HT-29 (cell line): ENCODE measurements around the gene TBC1D2B. TPM values are rescaled to one million over a fixed set of nuclear protein-coding genes. Genes with fewer than 3 reads are reported as not detected.
"Not testable (repeated sequence)": the region's sequence is repeated elsewhere in the genome, so short reads cannot be mapped to it uniquely, and the experiment has no call there.

Experiments
- DNase-seq: peaks from one replicate; pipeline ENCODE4 v3.0.0-alpha.2; 2015; ENCODE audit warnings: low spot score
- total RNA-seq: library from RNA; depleted of rRNA; stranded (reverse); fragments of >200 nt; shearing (Covaris generic); gene quantifications from 2 replicates; pipeline ENCODE4 v1.2.3, GENCODE V29; 2014

The TBC1D2B gene
- total RNA-seq, 1 experiment from 2014 or later, result 20.4 TPM

DNA sequence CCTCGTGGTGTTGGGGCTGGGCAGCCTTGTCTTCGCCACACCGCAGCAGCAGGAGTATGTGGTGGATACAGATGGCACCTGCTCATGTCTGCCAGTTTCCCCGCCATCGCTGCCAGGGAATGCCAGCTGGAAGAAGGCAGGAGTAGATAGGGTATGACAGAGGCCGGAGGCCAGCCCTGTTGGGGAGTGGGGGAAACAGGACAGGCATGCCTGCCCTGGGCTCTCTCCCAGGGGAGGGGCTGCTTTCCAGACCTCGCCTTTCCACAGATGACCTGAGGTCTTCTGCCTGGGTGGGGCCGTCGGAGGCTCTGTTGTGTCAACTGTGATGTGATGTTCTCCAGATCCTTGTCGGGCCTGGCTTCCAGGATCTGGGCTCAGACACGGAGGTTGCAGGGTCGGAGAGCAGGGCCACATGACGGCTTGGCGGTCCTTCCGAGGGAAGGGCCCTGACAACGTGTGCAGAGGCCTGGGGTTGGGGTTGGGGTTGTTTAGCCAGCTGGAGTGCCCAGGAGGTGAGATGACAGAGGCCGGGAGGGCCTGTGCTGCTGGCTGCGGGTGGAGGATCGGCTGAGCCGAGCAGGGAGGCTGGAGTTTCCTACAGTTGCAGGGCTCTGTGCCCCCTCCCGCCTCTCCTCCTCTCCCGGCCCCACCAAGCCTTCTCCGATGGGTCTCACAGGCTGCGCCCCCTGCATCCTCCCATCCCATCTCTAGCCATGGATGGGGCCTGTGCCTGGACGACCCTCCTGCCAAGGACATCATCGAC is 102.0 kb downstream of the TBC1D2B start:
- DNase-seq, result no peak

DNA sequence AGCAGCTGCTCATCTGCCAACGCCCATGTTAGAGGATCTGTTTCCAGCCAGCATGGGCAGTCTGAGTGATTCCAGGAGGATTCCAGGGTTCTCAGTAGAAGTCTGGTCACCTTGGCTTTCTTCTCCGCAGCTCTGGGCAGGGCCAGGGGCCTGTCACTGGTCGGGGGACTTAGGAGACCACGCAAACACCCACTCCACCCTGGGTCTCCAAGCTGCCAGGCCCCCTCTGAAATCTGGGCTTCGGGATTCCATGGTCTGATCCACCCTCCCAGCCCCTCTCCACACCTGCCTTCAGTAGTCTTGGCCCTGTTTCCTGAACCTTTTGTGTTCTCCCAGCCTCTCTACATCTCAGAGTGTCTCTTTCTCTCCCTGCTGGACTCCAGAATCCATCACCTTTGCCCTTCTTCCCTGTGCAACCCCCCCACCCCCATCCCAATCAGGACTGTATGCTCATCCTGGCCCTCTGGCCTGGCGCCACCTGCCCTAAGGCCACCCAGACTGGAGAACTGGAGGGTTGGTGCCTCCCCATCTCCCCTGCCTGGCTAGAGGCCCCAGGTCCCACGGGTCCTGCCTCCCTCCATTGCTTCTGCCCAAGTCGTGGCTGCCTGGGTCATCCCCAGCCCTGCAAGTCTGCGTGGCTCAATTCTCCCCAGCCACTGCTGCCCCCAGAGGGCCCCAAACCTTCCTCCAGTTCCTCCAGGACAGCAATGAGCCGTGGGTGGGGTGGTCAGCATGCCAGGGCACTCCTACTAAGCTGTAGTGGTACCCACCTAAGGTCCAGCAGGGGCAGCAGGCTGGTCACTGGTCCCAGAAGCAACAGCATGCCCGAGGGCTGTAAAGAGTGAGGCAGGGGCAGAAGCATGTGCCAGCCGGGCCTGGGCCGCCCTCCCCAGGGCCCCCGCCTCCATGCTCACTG is 102.8 kb downstream of the TBC1D2B start:
- no peak for DNase-seq

DNA sequence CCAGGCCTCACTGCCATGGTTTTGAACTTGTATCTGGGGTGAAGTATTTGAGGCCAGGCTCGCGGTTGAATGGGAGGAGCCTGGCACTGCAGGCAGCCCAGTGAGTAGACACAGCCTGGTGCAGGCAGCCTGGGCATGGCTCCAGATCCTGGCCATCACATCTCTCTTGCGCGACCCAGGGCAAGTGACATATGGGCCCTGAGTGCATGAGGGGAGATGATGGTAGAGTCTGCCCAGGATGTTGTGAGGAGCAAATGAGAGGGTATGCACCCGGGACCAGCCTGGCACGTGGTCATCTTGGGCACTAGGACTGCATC is 103.5 kb downstream of the TBC1D2B start:
- no peak for DNase-seq

DNA sequence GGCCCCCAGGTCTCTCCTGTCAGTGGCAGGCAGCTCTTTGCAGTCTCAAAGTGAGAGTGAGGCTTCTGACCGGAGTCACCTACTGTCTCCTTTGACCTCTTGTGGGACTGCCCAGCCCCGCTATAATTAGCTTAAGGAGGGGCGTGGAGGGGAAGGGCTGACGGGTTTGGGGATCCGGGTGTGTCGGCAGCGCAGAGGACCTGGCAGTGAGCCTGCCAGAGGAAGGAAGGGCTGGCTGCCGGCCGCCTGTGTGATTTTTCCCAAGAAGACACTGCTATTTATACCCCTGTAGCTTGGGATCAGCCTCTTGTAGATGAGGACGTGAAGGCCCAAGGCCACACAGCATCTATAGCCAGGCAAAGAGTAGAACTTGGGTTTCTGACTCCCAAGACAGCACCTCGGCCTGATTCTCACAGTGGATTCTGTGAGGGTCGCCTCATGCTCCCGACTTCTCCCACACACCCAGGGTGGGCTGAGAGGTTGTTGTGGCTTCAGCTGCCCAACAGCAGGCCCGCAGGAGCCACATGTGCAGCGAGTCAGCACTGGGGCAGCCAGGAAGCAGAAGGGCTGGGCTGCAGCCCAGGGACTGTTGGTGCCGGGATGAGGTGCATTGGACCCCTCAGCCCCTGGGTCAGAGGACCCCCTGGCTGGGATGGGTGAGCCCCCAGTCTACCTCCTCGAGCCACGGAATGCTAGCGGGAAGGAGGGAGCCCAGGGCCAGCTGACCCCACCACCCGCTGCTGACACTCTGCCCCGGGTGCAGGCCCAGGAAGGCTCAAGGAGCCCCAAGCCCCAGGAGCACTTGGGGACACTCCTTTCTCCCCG is 104.0 kb downstream of the TBC1D2B start:
- DNase-seq, result not testable (repeated sequence)

DNA sequence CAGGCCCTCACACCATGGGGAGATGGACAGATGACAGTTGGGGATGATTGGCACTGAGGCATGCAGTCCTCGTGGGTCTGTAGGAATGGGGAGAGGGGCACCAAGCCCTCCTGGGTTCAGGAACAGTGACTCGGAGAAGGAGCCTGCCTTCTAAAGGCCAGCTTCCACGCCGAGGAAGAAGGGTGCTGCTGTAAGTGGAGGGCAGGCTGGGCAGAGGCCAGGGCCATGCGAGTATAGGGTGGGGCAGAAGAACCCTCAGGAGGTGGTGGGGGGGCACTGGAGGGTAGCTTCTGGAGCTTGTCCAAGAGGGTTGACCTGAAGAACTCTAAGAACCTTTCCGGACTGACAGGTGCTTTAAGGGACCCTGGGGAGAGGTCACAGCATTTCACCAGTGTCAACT is 104.8 kb downstream of the TBC1D2B start:
- DNase-seq, result not testable (repeated sequence)

DNA sequence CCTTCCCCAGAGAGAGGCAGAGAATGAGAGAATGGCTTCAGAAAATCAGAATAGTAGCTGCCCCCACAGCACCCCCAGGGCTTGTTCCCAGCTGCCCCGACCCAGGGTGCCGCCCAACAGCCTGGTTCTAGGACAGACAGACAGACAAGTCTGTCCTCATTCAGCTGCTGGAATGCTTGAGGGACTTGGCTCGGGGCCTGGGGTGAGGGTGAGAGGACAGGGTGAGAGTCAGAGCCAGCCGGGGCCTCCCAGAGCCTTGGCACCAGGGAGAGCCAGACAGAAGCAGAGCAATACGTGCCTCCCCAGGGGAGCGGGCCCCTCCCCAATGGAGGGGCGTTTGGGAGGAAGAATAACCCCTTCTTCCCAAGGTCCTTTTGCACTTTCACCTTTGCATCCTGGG is 105.6 kb downstream of the TBC1D2B start:
- not testable (repeated sequence) for DNase-seq

DNA sequence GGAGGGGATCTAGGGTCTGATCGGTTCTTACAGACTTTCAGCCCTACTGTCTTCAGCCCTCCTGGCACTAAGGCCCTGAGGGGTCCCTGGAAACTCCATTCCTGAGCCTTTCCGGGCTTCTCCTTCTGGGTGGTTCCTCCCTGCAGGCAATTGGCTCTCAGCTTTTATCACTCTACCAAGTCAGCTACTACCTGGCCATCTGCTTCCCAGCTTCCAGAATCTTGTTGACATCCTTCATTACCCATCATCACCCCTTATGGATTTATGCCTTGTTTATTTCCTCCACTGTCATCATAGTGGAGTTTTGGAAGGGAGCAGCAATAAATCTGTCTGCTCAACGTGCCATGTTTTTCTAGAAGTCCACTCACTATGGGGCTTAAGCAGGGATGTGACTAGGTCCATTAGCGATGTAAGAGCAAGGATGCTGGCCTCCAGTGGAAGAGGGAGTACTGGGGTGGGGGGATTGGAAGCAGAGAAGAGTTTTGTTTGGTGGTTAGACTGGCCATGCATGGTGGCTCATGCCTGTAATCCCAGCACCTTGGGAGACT is 106.6 kb downstream of the TBC1D2B start:
- DNase-seq, result not testable (repeated sequence)

DNA sequence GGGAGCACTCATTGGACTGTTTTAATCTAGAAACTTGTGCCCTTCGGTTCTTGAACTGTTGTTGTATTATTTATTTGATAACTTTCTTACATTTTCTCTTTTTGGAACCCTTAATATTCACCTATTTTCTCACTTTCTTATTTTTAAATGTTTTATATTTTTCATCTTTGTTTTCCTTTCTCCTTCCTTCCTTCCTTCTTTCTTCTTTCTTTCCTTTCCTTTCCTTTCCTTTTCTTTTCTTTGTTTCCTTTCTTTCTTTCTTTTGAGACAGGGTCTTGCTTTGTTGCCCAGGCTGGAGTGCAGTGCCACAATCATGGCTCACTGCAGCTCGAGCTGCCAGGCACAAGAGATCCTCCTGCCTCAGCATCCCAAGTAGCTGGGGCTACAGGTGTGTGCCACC is 108.5 kb downstream of the TBC1D2B start:
- no peak for DNase-seq

DNA sequence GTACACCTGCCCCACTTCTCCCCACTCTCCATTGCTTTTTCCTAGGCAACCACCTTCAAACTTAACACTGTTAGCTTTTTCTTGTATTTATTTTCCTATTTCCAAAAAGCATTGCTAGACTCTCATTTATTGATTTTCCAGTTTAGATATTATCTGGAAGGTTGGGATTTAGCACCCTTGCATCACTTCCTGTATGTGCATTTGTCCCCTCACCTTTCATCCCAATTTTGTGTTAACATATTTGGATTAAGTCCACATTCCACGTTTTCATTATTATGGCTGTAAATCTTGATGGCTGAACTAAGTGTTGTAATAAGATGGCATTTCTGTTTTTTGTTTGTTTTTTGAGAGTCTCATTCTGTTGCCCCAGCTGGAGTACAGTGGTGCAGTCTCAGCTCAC is 109.7 kb downstream of the TBC1D2B start:
- DNase-seq, result no peak

DNA sequence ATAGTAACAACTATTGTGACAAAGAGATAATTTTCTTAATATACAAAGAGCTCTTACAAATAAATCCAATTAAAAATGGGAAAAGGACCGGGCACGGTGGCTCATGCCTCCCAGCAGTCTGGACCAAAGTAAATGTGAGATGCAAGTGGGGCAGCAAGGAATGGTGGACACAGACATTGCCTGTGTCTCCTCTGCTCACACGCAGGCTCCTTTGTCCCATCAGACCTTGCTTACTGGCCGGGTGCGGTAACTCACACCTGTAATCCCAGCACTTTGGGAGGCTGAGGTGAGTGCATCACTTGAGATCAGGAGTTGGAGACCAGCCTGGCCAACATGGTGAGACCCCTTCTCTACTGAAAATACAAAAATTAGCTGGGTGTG is 110.3 kb downstream of the TBC1D2B start:
- not testable (repeated sequence) for DNase-seq

DNA sequence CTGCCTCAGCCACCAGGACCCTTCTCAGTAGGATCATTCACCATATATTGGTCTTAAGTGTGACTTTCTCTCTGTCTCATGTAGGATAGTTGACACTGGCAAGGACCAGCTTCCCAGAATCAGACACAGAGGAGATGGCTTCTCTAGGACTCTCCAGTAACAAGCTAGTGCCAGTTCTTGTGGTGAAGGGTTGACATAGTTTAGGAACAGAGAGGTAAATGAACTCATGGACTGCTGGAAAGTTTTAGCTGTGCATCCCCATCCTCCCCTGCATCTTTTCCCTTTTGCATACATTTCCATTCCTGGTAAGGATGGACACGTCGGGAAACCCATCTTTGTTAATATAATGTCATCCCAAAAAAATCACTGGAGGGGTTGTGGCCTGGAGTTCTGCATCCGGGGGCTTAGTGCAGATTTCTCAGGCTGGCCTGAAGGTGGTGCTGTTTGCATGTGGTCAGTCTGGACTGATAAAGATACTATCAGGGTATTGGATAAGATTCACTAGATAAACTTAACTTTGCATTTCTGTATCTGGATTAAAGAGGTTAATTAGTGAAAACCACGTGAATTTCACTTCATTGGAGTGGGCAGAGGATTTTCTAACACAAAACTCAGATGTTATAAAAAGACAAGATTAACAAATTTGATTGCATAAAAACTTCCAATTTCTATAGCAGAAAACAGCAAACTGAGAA is 110.8 kb downstream of the TBC1D2B start:
- DNase-seq, result peak; percentile 68

DNA sequence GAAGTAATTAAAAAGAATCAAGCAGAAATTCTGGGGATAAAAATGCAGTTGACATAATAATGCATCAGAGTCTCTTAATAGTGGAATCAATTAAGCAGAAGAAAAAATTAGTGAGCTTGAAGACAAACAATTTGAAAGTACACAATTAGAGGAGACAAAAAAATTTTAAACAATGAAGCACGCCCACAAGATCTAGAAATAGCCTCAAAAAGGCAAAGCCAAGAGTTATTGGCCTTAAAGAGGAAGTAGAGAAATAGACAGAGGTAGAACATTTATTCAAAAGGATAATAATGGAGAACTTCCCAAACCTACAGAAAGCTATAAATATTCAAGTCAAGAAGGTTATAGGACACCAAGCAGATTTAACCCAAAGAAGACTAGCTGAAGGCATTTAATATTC is 113.3 kb downstream of the TBC1D2B start:
- no peak for DNase-seq

DNA sequence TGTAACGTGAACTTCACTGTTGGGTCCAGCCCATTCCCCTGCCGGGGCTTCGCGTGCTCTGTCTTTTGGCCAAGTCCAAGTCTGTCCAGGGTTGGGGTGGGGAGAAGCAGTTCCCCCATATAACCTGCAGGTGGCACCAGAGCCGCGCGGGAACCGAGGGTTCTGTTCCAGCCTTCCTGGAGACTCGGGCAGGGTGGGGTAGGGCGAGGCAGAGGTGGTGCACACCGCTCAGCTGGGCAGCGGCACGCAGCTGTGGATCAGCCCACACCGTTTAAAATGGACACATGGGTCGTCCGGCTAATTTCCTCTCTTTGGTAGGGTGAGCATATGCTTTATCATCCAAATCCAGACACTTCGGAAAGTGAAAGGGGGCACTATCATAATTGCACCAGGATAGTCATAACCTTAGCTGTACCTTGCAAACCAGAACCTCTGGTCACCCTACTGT is 118.1 kb downstream of the TBC1D2B start:
- DNase-seq, result peak; percentile 94

DNA sequence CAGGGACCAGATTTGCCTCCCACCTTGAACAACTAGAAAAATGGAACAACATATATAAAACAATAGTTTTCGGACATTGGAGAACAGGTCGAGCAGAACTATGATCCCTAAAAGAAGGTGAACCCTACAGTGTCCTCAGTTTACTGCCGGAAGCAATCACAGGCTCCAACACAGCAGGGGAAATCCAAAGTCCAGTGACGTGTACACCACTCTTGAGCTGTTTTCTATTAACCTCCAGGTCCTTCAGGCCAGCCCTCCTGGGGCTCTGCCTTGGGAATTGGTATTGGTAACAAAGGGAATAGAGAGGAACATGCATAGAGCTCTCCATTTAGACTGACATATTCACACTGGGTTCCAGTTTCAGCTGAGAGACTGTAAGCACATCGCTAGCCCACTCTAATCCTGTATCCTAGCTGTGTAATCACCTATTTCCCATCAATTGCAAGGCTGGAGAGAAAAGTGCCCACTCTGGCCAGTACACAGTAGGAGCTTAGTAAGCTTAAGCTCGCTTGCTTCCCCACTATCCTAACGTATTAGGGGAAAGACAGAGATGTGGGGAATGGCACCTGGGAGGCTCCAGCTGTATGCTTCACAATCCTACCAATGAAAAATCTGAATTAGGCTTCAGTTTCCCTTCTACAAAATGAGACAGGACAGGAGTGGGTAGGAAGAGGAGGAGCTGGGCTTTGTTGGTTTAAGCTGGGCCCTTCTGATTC is 118.6 kb downstream of the TBC1D2B start:
- DNase-seq, result not testable (repeated sequence)

DNA sequence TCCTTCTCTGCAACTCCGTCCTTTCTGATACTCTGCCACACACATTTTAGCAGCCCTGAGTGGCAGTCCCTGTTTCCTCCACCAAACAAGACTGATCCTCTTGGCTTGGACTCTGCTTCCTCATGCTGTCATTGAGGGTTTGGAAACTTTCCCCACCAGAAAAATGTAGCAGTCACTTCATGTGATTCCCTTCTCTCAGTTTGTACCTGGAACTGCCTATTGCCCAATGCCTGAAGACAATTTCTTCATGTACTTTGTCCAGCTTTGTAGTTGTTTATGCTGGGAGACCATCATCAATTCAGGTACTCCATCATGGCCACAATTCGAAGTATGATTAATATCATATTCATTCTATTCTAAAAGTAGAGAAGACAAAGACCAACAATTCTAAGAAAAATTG is 119.5 kb downstream of the TBC1D2B start:
- not testable (repeated sequence) for DNase-seq

DNA sequence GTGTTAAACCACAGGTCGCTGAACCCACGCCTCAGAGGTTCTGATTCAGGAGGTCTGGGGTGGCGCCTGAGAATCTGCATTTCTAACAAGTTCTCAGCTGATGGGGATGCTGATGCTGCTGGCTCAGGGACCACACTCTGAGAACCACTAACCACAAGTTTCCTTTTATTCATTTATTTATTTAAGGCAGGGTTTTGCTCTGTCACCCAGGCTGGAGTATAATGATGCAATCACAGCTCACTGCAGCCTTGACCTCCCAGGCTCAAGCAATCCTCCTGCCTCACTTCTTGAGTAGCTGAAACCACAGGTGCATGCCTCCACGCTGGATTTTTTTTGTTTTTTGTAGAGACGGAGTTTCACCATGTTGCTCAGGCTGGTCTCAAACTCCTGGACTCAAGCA is 123.6 kb downstream of the TBC1D2B start:
- DNase-seq, result not testable (repeated sequence)

DNA sequence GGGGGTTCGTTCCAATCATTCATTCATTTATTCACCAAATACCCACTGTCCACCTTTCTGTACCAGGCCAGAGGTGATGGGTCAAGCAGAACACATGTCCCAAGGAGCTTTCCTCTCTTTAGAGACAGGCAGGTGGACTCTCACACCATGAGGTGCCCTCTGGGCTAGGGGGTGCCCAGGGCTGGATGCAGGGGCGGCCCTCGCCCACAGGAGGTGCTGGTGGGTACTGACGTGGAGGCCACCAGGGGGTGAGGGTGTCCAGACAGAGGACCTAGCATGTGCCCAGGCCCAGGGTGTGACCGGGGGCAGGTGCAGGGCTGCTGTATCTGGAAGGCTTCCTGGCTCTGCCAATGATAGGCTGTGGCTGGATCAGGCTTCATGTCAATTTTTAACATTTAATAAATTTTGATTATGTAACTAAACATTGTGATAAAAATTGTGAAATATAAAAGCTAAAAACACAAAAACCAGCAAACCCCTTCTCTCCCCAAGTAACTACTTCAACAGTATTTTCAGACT is 124.5 kb downstream of the TBC1D2B start:
- DNase-seq, result not testable (repeated sequence)

DNA sequence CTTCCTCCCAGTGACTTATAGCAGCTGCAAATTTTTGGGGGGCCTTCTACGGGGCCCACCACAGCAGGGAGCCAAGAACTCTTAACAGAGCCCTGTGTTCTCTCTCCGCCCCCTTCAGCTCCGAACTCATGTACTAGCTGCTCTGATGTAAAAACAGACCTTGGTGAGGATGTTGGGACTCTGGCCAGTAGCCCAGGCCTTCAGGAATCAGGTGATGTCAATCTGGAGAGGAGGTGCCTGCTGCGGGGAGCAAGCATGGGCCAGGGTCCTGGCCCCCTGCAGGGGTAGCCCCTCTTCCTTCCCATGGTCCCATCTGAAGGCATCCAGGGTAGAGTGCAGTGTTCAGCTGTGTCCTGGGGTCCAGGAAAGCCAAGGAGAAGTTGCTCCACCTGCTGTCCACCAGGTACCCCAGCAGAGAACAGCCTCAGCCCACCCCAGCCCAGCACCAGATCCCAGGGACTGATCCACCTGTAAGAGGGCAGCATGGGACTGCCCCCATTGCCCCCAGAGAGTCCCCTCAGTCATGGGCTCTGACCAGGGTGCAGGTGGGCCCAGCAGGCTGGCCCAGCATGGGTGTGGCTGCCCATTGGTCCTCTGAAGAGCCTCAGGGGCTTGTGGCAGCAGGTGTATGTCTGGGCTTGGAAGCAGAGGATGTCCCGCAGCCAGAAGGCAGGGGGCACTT is 126.3 kb downstream of the TBC1D2B start:
- DNase-seq, result not testable (repeated sequence)

DNA sequence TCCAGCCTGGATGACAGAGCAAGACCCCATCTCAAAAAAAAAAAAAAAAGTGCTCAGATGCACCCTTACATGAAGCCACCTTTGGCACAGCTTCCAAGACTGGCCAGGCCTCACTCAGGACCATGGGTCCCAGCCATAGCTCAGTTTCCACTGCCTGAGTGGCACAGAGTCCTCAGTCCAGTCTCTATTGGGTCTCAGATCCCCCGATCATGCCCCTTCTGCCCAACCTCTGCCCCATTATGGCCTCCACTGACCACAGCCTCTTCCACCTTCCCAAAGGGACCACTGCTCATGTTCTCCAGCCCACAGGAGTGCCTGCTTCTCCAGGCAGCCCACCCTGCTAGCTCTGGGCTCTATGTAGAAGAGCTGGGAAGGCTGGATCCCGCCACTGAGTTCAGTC is 127.0 kb downstream of the TBC1D2B start:
- DNase-seq, result not testable (repeated sequence)
